Loucy (cell line): ENCODE data around the gene KRT79.
"Not testable (repeated sequence)": the region's sequence is repeated elsewhere in the genome, so short reads cannot be mapped to it uniquely, and the experiment has no call there.

Experiments used
- CTCF ChIP-seq: fragments of 200-600 bp; sonication (generic); conservative IDR thresholded peaks from 2 replicates; pipeline ENCODE4 v1.5.1; 2014; ENCODE audit warnings: mild to moderate bottlenecking, antibody characterized with exemption, low read length
- EZH2phosphoT487 ChIP-seq: fragments of 200-600 bp; IDR thresholded peaks from 2 replicates; pipeline ENCODE4 v1.6.1; 2018; ENCODE audit warnings: antibody characterized with exemption, mild to moderate bottlenecking, moderate library complexity, borderline replicate concordance

DNA sequence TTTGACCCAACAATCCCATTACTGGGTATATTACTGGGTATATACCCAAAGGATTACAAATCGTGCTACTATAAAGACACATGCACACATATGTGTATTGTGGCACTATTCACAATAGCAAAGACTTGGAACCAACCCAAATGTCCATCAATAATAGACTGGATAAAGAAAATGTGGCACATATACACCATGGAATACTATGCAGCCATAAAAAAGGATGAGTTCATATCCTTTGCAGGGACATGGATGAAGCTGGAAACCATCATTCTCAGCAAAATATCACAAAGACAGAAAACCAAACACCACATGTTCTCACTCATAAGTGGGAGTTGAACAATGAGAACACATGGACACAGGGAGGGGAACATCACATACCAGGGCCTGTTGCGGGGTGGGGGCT, 22.0 kb upstream of the KRT79 start:
- not testable (repeated sequence) for TF ChIP-seq CTCF, EZH2phosphoT487
